ENCODE measurements around the gene STK38.
A peak's percentile ranks its signal among the peaks of the same experiment; 100 is the strongest.

STK38 gene

DNA sequence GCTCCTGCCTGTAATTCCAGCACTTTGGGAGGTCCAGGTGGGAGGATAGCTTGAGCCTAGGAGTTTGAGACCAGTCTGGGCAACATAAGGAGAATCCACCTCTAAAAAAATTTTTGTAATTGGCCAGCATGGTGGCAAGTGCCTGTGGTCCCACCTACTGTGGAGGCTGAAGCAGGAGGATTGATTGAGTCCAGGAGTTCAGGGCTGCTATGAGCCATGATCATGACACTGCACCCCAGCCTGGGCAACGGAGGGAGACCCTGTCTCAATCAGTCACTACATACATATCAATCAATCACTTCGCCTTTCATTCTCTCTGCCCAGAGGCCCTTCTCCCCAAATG, 1.1 kb upstream of the STK38 start:
- Mint-ChIP-seq H3K27ac (peak overlapping the region in 2 of 3 experiments; percentile 26 to 30), H3K27me3 (ENCODE audit: low read depth) (peaks cover 7% of the 10 kb centered on the region), H3K36me3 (ENCODE audit: low read depth) (peaks cover under 1% of the 10 kb centered on the region), H3K9me3 (no peaks in the 10 kb centered on the region), H3K4me3 (peak overlapping the region; percentile 49 to 73 (median 73)), H3K4me1 (peaks cover 26% of the 10 kb centered on the region)
- TF ChIP-seq, protein P1, sequence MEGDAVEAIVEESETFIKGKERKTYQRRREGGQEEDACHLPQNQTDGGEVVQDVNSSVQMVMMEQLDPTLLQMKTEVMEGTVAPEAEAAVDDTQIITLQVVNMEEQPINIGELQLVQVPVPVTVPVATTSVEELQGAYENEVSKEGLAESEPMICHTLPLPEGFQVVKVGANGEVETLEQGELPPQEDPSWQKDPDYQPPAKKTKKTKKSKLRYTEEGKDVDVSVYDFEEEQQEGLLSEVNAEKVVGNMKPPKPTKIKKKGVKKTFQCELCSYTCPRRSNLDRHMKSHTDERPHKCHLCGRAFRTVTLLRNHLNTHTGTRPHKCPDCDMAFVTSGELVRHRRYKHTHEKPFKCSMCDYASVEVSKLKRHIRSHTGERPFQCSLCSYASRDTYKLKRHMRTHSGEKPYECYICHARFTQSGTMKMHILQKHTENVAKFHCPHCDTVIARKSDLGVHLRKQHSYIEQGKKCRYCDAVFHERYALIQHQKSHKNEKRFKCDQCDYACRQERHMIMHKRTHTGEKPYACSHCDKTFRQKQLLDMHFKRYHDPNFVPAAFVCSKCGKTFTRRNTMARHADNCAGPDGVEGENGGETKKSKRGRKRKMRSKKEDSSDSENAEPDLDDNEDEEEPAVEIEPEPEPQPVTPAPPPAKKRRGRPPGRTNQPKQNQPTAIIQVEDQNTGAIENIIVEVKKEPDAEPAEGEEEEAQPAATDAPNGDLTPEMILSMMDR (IDR thresholded peaks at IDR 0.05; ENCODE audit: unreplicated experiment in 3 of 3): no peak

DNA sequence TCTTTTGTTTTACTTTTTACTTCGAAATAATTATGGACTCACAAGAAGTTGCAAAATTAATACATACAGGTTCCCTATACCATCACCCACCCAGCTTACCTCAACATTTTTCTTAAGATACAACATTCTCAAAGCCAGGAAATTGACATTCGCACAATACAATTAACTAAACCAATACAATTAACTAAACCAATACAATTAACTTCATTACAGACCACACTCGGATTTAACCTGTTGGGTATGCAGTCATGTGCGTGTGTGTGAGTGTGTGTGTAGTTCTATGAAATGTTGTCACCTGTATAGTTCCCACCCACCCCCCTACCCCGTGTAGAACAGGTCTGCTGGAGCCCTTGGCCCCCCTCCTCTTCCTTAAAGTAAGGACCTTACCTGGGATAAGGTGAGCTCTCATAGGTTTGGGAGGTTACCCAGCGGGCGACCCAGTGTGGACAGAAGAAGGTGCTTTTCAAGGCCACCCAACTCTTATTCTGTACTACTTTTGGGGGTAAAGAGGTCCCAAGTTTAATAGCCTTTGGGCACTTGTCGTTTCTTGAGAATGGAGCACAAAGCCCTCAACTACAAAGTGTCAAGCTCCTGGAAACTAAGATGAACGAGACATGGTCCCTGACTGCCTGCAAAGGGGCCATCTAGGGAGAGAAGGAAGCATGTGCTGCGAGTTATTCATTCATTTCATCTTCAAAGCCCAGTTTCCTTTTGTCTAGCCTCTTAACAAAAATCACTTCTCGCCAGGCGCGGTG, 544 bp upstream of the STK38 start:
- Mint-ChIP-seq H3K27ac (peak overlapping the region; percentile 90 to 95 (median 90)), H3K9me3 (no peaks in the 10 kb centered on the region), H3K4me1 (peaks cover 26% of the 10 kb centered on the region), H3K36me3 (ENCODE audit: low read depth) (peaks cover 4% of the 10 kb centered on the region), H3K27me3 (ENCODE audit: low read depth) (peaks cover 7% of the 10 kb centered on the region), H3K4me3 (peak overlapping the region; percentile 96 to 100 (median 97))
- TF ChIP-seq, protein P1 (IDR thresholded peaks at IDR 0.05; ENCODE audit: unreplicated experiment in 3 of 3): no peak

DNA sequence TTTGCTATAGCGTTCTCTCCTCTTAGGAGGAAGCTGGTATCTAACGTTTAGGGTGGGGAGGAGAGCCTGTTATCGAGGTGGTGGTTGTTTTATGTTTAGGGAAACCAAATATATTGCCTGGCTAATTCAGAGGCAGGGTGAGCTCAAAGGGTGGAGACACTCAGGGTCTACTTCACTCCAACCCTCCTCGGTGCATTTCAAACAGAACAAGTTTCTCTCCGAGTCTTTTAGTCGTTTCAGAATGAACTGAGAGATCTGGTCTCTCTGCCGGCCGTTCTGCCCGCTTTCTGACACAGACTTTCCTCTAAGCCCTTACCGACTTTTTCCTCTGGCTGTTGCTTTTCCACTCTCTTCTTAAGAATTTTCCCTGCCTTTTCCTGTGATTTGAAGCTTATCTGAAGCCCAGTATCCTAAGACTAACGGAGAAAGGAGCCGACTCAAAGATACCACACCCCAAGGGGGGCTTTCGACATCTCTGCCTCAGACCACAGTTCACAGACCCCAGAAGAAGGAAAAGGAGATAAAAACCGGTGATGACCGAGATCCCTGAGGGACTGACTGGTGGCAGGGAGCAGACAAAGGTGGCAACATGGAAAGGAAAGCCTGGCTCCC, 865 bp downstream of the STK38 start:
- Mint-ChIP-seq H3K4me1 (peaks cover 26% of the 10 kb centered on the region), H3K36me3 (ENCODE audit: low read depth) (peaks cover 5% of the 10 kb centered on the region), H3K27me3 (ENCODE audit: low read depth) (peaks cover 4% of the 10 kb centered on the region), H3K4me3 (peak overlapping the region; percentile 96 to 100 (median 97)), H3K9me3 (no peaks in the 10 kb centered on the region), H3K27ac (peak overlapping the region; percentile 90 to 95 (median 90))
- TF ChIP-seq, protein P1 (IDR thresholded peaks at IDR 0.05; ENCODE audit: unreplicated experiment in 3 of 3): no peak

DNA sequence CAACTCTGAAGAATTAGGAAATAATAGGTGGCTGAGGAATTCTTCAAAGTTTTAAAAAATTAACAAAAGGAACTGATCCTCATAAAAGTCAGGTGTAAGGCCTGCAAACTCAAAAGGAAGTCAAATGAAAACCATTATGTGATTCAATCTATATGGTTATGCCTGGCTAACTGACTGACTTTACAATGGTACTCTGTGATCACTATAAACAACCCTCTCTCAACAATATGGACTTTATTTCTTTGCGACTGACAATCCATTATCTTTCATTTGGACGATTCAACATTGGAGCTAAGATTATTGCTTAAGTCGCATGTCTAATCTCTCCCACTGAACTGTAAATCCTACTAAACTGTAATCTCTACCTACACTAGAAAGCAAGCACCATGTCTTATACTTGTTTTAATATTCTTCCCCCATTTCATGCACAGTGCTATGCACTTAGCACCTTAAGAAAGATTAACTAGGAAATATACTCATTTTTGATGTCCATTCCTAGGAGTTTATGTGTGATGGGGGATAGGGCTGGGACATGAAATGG, 1.4 kb downstream of the STK38 start:
- Mint-ChIP-seq H3K4me3 (peak overlapping the region; percentile 96 to 100 (median 97)), H3K27ac (peak overlapping the region; percentile 90 to 95 (median 90)), H3K36me3 (ENCODE audit: low read depth) (peaks cover 10% of the 10 kb centered on the region), H3K9me3 (no peaks in the 10 kb centered on the region), H3K4me1 (peaks cover 26% of the 10 kb centered on the region), H3K27me3 (ENCODE audit: low read depth) (peaks cover 4% of the 10 kb centered on the region)
- TF ChIP-seq, protein P1 (IDR thresholded peaks at IDR 0.05; ENCODE audit: unreplicated experiment in 3 of 3): no peak

DNA sequence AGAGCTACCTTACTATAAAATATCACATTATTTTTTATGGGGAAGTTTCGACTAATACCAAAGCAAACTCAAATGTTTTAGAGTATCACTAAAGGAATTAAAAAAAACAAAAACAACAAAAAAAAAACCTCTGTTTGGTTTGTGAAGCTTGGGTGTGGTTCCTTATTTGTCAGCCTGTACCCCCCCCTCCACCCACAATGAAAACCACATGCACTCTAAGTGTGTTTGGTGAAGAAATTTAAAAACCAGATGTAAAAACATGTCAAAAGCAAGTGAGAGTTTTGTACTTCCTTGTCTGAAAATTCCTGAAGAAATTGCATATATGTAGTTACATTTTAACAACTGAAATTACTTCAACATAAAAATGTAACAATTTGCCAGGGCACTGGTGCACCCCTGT, 3.1 kb downstream of the STK38 start:
- Mint-ChIP-seq H3K27ac (peak overlapping the region in 2 of 3 experiments; percentile 5 to 42), H3K4me3 (peak overlapping the region; percentile 33 to 76 (median 65)), H3K27me3 (ENCODE audit: low read depth) (peaks cover 4% of the 10 kb centered on the region), H3K4me1 (peaks cover 26% of the 10 kb centered on the region), H3K36me3 (ENCODE audit: low read depth) (peaks cover 22% of the 10 kb centered on the region), H3K9me3 (no peaks in the 10 kb centered on the region)
- TF ChIP-seq, protein P1 (IDR thresholded peaks at IDR 0.05; ENCODE audit: unreplicated experiment in 3 of 3): no peak

Data from nephron (organoid).